Measurements from ENCODE around the gene LINC00237. TPM values are rescaled to one million over a fixed set of nuclear protein-coding genes. Genes with fewer than 3 reads are reported as not detected.

LINC00237 gene
- total and polyA plus RNA-seq, 2 of the 8 experiments (the other 6 are each of a cell fraction or from before 2014, with no cell fraction given), result 0.28 to 1.4 TPM

GRCh38 chr20:21126581-21126870, 20.4 kb upstream of the LINC00237 start (continued):
- no peak for TF ChIP-seq USF2 (IDR thresholded peaks at IDR 0.05; ENCODE audit: low read length)
- no peak for TF ChIP-seq SRF (IDR thresholded peaks at IDR 0.05; ENCODE audit: low read depth, low read length)
- TF ChIP-seq KDM4A (IDR thresholded peaks at IDR 0.05; ENCODE audit: low read depth, low read length, severe bottlenecking), result no peak
